Measurements from ENCODE around the gene VWF. TPM values are rescaled to one million over a fixed set of nuclear protein-coding genes. Genes with fewer than 3 reads are reported as not detected.

VWF gene
- total RNA-seq, 1 experiment from 2014 or later = under 0.01 TPM

- DNase-seq (ENCODE audit: low read depth) = no peak
These were observed 211.1 kb downstream of the VWF start for GRCh38 chr12:5913387-5913786.

DNA sequence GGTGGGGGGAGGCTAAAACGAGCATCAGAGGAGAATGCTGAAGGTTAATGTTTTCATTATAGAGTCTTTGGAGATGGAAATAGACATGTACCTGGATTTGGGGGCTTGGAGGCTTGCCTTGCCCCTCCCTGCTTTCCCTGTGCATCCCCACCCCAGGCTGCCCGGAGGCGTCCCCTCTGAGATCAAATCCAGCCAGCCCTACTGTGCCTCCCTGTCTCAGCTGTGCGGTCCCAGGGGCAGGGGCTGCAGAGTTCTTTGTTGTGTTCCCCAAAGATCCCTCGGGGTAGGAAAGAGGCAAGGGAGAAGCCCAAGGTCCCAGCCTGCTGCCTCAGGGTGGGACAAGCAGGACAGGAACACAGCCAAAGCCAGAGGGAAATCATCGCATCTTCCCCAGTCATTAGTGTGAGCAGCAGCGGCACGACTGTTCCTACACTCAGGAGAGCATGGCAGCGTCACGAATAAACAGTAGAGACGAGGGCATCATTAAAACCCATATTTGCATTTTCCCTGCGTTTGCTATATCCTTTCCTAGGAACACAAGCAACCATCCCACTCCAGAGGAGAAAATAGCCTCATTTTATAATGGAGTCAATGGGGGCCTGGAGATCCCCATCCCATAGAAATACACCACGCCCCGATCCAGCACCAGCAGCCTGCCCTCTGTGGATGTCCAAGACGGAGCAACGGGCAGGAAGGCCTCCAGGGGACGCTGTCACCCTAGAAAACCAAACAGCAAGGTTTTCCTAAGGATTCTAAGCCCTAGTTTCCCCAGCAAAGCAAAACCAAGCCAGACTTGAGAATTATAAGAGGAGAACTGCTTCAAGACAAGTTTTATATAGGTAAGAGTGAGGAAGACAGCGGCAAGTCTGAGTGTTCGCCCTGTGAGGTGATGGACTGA lies 211.8 kb downstream of the VWF start:
- DNase-seq (ENCODE audit: low read depth) = no peak

DNA sequence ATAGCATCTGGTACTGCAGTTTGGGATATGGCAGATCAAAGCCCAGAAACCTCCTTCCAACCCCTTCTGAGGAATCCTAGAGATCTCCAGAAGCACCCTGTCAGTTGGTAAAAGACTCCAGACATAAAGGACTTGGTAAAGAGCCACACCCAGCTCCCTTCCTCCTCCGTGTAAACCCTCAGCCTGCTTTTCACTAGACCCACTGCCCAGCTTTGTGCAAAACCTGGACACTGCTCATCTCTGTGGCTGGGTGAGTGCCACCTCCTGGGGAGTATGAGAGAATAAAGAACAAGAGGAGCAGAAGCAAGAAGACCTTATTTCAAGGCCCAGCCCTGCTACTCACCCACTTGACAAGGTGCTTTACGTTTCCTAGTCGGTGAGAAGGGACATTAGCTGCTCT lies 212.5 kb downstream of the VWF start:
- no peak for DNase-seq (ENCODE audit: low read depth)

GRCh38 chr12:5910790-5911548 lies 213.5 kb downstream of the VWF start:
- no peak for DNase-seq (ENCODE audit: low read depth)

DNA sequence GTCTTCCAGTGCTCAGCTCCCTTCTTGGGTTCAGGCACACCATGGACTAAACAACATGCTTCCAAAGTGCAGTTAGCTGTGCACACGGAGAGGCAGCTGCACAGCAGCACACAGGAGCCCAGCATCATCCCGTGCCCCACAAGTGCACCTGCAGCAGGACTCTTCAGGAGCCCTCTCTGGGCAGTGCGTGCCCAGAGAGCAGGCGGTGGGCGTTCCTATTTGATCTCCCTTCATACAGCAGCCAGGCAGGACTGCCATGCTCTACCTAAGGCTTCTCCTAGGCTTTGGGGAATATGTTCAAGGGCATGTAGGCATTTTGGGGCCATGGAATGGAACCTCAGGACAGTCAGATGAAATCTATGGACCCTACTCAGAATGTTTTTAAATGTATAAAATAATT lies 214.9 kb downstream of the VWF start:
- no peak for DNase-seq (ENCODE audit: low read depth)

GRCh38 chr12:5908251-5908650 lies 216.2 kb downstream of the VWF start:
- DNase-seq (ENCODE audit: low read depth) = no peak

GRCh38 chr12:5907807-5908206 lies 216.7 kb downstream of the VWF start:
- DNase-seq (ENCODE audit: low read depth) = no peak

- no peak for DNase-seq (ENCODE audit: low read depth)
These were observed 218.7 kb downstream of the VWF start for GRCh38 chr12:5905757-5906156.

- no peak for DNase-seq (ENCODE audit: low read depth)
These were observed 219.5 kb downstream of the VWF start for GRCh38 chr12:5904969-5905368.

DNA sequence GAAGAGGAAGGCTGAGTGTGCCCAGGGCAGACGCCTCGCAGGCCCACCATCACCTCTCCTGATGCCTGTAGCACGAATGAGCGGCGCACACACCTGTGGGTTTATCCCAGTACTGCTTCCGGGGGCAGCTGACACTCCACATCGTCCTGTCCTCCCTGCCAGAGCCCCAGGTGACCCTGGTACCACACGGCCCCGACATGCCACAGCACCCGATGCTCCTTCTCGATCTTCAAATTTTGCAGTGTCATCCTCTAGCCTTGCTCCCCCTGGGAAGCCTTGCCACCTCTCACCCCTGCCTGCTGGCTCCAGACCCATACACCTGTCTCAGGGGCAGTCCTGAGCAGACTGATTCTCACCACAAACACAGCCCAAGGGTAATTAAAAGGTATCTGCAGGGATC lies 220.0 kb downstream of the VWF start:
- DNase-seq (ENCODE audit: low read depth) = no peak

- no peak for DNase-seq (ENCODE audit: low read depth)
These were observed 221.7 kb downstream of the VWF start for GRCh38 chr12:5902736-5903135.

GRCh38 chr12:5901416-5901815 lies 223.1 kb downstream of the VWF start:
- no peak for DNase-seq (ENCODE audit: low read depth)

- DNase-seq (ENCODE audit: low read depth) = no peak
These were observed 223.8 kb downstream of the VWF start for GRCh38 chr12:5900533-5901205.

GRCh38 chr12:5900076-5900475 lies 224.4 kb downstream of the VWF start:
- DNase-seq (ENCODE audit: low read depth) = no peak

DNA sequence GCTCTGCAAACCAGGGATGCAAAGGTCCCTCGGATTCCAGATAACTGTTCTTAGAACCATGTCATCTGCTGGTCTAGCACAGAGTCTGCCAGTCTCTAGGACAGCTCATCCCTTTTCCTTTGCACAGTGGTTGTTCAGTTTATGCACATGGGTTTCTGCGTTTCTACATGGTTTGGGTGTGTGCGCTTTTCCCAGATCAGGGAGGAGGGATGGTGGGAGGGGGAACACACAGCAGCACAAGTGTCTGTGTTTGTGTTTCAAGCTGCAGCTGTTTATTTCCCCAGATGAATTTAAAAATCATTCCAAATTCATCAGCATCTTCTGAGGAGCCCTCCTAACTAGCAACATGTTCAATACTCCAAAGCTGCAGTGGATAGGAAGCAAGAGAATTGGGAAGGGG lies 224.8 kb downstream of the VWF start:
- DNase-seq (ENCODE audit: low read depth) = no peak

- peak; percentile 2 for DNase-seq (ENCODE audit: low read depth)
These were observed 225.6 kb downstream of the VWF start for GRCh38 chr12:5898874-5899273.

Other genes with a start within 250 kb of the VWF start
- gene ANO2, start 179.4 kb downstream of the VWF start, total RNA-seq (2014; rRNA removed; shearing (Covaris generic)) = 2.1 and 2.9 TPM in 2 replicates
- gene CD9, start 75.7 kb upstream of the VWF start, total RNA-seq (2014; rRNA removed; shearing (Covaris generic)) = 133 and 142 TPM in 2 replicates
- gene PLEKHG6, start 186.0 kb upstream of the VWF start, total RNA-seq (2014; rRNA removed; shearing (Covaris generic)) = not detected in 2 replicates
- 91.2 and 124 TPM in 2 replicates for gene TNFRSF1A, start 217.4 kb upstream of the VWF start, total RNA-seq (2014; rRNA removed; shearing (Covaris generic))

Measured in RPMI7951 (cell line).